HEK293T (cell line): Measurements from ENCODE around the gene DCTN3.
A peak's percentile ranks its signal among the peaks of the same experiment; 100 is the strongest.

Experiments
- CTCF ChIA-PET: fragments of 350-600 bp; formaldehyde crosslinking; extraction: SDS; loops from one replicate; lab custom pipeline; 2021; ENCODE audit warnings: antibody characterized with exemption, inconsistent platforms; lab: Yijun Ruan, JAX
- POLR2A ChIA-PET: fragments of 350-600 bp; formaldehyde crosslinking; extraction: SDS; loops from one replicate; lab custom pipeline; 2020; ENCODE audit warnings: antibody characterized with exemption, inconsistent platforms; lab: Yijun Ruan, JAX
- DNase-seq: peaks from one replicate; pipeline ENCODE4 v3.0.0; 2012; ENCODE audit warnings: mixed read lengths; ENCODE audit errors: extremely low spot score
- ARNT ChIP-seq: fragments of 450-650 bp; IDR thresholded peaks from 2 replicates; pipeline ENCODE4 v1.6.1; 2017; ENCODE audit warnings: mild to moderate bottlenecking
- BHLHE40 ChIP-seq: fragments of 450-650 bp; IDR thresholded peaks from 2 replicates; pipeline ENCODE4 v1.6.1; 2016; ENCODE audit warnings: mild to moderate bottlenecking, moderate library complexity, borderline replicate concordance
- CTBP1 ChIP-seq: fragments of 450-650 bp; IDR thresholded peaks from 2 replicates; pipeline ENCODE4 v1.6.1; 2016; ENCODE audit warnings: borderline replicate concordance
- ELF4 ChIP-seq: fragments of 450-650 bp; IDR thresholded peaks from 2 replicates; pipeline ENCODE4 v1.6.1; 2017; ENCODE audit warnings: antibody characterized with exemption
- FOXA1 ChIP-seq: fragments of 450-650 bp; IDR thresholded peaks from 2 replicates; pipeline ENCODE4 v1.6.1; 2016; ENCODE audit warnings: mild to moderate bottlenecking
- FOXK2 ChIP-seq: fragments of 450-650 bp; IDR thresholded peaks from 2 replicates; pipeline ENCODE4 v1.6.1; 2016; ENCODE audit warnings: mild to moderate bottlenecking
- FOXM1 ChIP-seq: fragments of 450-650 bp; IDR thresholded peaks from 2 replicates; pipeline ENCODE4 v1.6.1; 2017; ENCODE audit warnings: mild to moderate bottlenecking, borderline replicate concordance
- HDGF ChIP-seq: fragments of 450-650 bp; IDR thresholded peaks from 2 replicates; pipeline ENCODE4 v1.6.1; 2017; ENCODE audit warnings: antibody characterized with exemption, borderline replicate concordance
- L3MBTL2 ChIP-seq: fragments of 450-650 bp; conservative IDR thresholded peaks from 2 replicates; pipeline ENCODE4 v1.6.1; 2016; ENCODE audit warnings: mild to moderate bottlenecking
- LEF1 ChIP-seq: fragments of 450-650 bp; IDR thresholded peaks from 2 replicates; pipeline ENCODE4 v1.6.1; 2017; ENCODE audit warnings: mild to moderate bottlenecking, borderline replicate concordance
- NFRKB ChIP-seq: fragments of 450-650 bp; IDR thresholded peaks from 2 replicates; pipeline ENCODE4 v1.6.1; 2016; ENCODE audit warnings: mild to moderate bottlenecking, moderate library complexity
- SP1 ChIP-seq: fragments of 450-650 bp; IDR thresholded peaks from 2 replicates; pipeline ENCODE4 v1.6.1; 2017
- SUZ12 ChIP-seq: fragments of 450-650 bp; IDR thresholded peaks from 2 replicates; pipeline ENCODE4 v1.6.1; 2016; ENCODE audit warnings: mild to moderate bottlenecking
- TARDBP ChIP-seq: fragments of 450-650 bp; IDR thresholded peaks from 2 replicates; pipeline ENCODE4 v1.6.1; 2016
- ZNF384 ChIP-seq: fragments of 450-650 bp; IDR thresholded peaks from 2 replicates; pipeline ENCODE4 v1.6.1; 2016
- TF ChIP-seq, protein P1 (sequence below): fragments of 450-650 bp; IDR thresholded peaks from 2 replicates; pipeline ENCODE4 v1.6.1; 2016

DCTN3 gene

DNA sequence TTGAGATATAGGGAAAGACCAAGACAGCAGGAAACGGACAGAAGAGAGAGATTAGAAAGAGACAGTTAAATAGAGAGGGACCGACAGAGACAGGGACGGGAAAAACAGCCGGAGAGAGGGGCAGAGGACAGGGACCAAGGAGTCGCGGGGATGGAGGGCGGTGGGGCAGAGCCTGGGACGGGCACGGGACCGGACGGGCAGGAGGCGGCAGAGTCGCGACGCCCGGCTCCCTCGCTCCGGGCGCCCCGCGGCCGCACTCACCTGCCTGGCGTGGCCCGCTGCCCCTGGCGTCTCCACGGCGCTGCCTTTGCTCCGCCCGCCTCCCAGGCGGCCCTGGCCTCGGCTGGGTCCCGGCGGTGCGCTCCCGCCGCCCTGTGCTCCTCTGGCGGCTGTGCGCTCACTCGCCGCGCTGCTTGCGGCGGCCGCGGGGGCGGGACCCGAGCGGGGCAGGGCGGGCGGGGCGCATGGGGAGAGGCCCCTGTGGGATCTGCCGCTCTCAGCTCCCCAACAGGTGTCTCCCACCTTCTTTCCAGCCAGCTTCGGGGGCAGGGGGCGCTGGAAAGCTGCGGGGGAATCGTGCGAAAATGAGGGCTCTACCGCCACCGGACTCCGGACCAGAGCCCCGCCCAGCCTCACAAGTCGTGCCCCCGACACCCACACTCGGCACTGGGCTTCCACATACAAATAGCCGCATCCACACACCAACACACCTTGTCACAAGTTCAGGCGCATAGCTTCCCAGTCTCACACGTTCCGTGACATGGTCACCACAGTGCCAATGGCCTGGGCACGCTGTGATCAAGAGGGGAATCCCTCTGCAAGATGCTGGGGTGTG, 8.6 kb upstream of the DCTN3 start, which contains the start of gene ARID3C:
ARID3C (minus strand) TSS at position 411 of the 835 bp plus-strand sequence. CDS start 1,052 bp downstream, outside the sequence.
- TF ChIP-seq HDGF, result no peak
- no peak for TF ChIP-seq FOXM1
- no peak for TF ChIP-seq SP1
- no peak for TF ChIP-seq FOXK2
- TF ChIP-seq SUZ12, result no peak
- no peak for TF ChIP-seq TARDBP
- no peak for TF ChIP-seq L3MBTL2
- TF ChIP-seq BHLHE40, result no peak
- TF ChIP-seq, protein P1, sequence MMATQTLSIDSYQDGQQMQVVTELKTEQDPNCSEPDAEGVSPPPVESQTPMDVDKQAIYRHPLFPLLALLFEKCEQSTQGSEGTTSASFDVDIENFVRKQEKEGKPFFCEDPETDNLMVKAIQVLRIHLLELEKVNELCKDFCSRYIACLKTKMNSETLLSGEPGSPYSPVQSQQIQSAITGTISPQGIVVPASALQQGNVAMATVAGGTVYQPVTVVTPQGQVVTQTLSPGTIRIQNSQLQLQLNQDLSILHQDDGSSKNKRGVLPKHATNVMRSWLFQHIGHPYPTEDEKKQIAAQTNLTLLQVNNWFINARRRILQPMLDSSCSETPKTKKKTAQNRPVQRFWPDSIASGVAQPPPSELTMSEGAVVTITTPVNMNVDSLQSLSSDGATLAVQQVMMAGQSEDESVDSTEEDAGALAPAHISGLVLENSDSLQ, result no peak
- no peak for TF ChIP-seq ZNF384
- TF ChIP-seq FOXA1, result no peak
- TF ChIP-seq ARNT, result no peak
- TF ChIP-seq ELF4, result no peak
- TF ChIP-seq CTBP1, result no peak
- TF ChIP-seq NFRKB, result no peak
- TF ChIP-seq LEF1, result no peak
- DNase-seq, result peak; percentile 58
- POLR2A ChIA-PET, result interaction anchor here (0.6 to 1.1 kb wide), 2 partner anchors 8 to 211 kb away, joined by 3 read pairs; partner anchors contain the start of gene DCTN3
- CTCF ChIA-PET, result no interaction called here

DNA sequence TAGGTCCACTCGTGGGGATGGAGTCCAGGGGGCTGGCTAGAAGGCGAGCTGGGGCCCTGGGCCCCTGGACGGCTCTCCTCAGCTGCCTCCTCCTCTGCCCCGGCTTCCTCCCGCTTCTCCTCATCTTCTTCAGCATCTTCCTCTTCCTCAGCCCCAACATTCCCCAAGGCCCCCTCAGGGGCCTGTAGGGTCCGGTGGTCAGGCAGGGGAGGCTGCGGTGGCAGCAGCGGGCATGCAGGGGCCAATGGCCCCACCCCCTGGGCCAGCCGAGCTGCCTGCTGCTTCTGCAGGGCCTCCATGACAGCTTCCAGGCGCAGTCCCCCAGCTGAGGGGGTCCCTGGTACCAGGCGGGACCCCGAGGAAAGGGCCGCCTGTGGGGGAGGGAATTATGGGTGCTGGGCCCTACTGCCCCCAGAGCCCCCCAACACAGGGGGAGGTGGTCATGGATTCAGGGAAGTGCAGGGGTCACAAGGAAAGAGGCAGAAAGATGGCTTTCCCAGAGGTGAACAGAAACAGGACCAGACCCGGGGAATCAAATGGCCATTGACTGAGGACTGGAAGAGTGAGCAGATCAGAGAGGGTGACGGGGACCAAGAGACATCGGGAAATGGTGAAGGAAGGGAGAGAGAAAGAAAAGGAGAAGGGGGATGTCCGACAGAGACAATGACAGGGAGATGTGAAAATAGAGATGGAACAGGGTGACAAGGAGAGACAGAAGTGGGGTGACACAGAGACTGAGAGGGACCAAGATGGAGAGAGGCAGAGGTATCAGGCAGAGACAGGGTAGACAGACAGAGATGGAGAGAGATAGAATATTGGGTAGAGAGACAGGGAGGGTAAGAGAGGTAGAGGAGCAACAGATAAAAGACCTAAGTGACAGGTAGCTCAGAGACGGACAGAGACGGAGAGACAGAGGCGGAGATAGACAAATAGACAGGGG, 7.7 kb upstream of the DCTN3 start:
- CTCF ChIA-PET, result no interaction called here
- no peak for DNase-seq
- TF ChIP-seq LEF1, result no peak
- TF ChIP-seq SUZ12, result no peak
- no peak for TF ChIP-seq CTBP1
- no peak for TF ChIP-seq ARNT
- no peak for TF ChIP-seq SP1
- no peak for TF ChIP-seq L3MBTL2
- no peak for TF ChIP-seq FOXM1
- no peak for TF ChIP-seq HDGF
- no peak for TF ChIP-seq ELF4
- TF ChIP-seq, protein P1, result no peak
- no peak for TF ChIP-seq NFRKB
- no peak for TF ChIP-seq FOXK2
- no peak for TF ChIP-seq BHLHE40
- no peak for TF ChIP-seq FOXA1
- no peak for TF ChIP-seq TARDBP
- TF ChIP-seq ZNF384, result no peak
- POLR2A ChIA-PET, result interaction anchor here (1.1 kb wide), 1 partner anchor 7 kb away, joined by 3 read pairs; the partner anchor contains the start of gene DCTN3

DNA sequence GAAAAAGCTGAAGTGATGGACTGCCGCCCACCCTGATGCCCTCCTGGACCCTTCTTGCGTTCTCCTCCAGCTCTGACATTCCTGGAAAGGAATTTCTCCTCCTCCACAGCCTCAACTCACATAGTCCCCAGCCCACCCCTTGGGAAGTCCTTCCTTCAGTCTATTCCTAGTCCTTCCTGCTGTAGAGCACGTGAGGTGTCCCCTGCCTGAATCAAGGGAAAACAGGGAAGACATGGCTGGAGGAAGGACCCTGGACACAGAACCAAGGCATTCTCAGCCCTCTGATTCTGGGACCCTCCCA, 4.8 kb upstream of the DCTN3 start:
- POLR2A ChIA-PET, result no interaction called here
- no peak for TF ChIP-seq ELF4
- no peak for TF ChIP-seq ZNF384
- TF ChIP-seq NFRKB, result no peak
- TF ChIP-seq TARDBP, result no peak
- TF ChIP-seq SUZ12, result no peak
- no peak for TF ChIP-seq L3MBTL2
- TF ChIP-seq CTBP1, result no peak
- no peak for TF ChIP-seq FOXM1
- CTCF ChIA-PET, result no interaction called here
- no peak for DNase-seq

DNA sequence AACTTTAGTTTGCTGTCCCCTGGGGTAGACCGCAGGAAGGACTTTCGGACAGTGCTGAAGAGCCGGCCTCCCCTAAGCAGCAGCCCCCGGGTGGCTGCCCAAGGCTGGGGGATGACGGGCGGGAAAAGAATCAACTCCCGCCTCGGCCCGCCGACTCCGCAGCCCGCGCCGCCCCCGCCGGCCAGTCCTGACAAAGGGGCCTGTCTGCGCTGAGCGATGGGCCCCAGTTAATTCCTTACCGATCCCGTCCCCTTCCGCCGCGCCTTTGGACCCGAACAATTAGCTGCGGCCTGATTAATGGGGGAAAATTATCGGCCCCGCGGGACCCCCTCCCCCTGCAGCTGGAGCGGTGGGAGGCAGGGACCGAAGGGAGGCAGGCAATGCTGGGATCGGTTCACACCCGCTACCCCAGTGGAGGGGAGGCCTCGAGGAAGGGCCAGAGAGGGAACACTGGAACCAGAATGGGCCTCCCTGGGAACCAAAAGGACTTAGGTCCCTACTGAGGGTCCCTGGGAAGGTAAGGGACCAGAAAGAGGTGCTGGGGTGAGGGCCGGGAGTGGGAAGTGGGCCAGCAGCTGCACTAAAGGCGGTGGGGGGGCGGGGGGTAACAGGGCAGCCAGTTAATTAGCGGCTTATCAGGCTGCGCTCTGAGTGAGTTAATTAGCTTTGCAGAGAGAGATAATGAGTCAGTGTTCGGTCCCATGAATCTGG, 4.3 kb upstream of the DCTN3 start:
- CTCF ChIA-PET, result no interaction called here
- TF ChIP-seq L3MBTL2 (no peak), FOXM1 (no peak), LEF1 (no peak), FOXK2 (no peak), SP1 (no peak), CTBP1 (no peak), ARNT (no peak), NFRKB (no peak), HDGF (no peak), BHLHE40 (no peak), SUZ12 (no peak), ELF4 (no peak), TARDBP (no peak), FOXA1 (no peak)
- TF ChIP-seq, protein P1, result no peak
- POLR2A ChIA-PET, result no interaction called here
- no peak for DNase-seq
